NCI-H1436 treated with DMSO at 0.1 percent for 48 hours (cell line): ENCODE data around the gene CTNNA1.
"Not testable (repeated sequence)": the region's sequence is repeated elsewhere in the genome, so short reads cannot be mapped to it uniquely, and the experiment has no call there.

Source experiments
- DNase-seq: peaks from one replicate; lab custom pipeline; 2025; lab: John Stamatoyannopoulos, UW

Gene CTNNA1

GRCh38 chr5:138900281-138900965, 147.2 kb downstream of the CTNNA1 start:
- no peak for DNase-seq

GRCh38 chr5:138901716-138902115, 148.5 kb downstream of the CTNNA1 start:
- DNase-seq: no peak

GRCh38 chr5:138903130-138903775, 150.0 kb downstream of the CTNNA1 start:
- DNase-seq: no peak

- DNase-seq: no peak
These were observed 152.3 kb downstream of the CTNNA1 start for GRCh38 chr5:138905541-138905940.

GRCh38 chr5:138909734-138910133, 156.5 kb downstream of the CTNNA1 start:
- DNase-seq: no peak

GRCh38 chr5:138910546-138911185, 157.4 kb downstream of the CTNNA1 start:
- no peak for DNase-seq

GRCh38 chr5:138911441-138911840, 158.2 kb downstream of the CTNNA1 start:
- no peak for DNase-seq

- no peak for DNase-seq
These were observed 158.9 kb downstream of the CTNNA1 start for GRCh38 chr5:138912093-138912492.

GRCh38 chr5:138913773-138914172, 160.5 kb downstream of the CTNNA1 start:
- DNase-seq: no peak

GRCh38 chr5:138914338-138914737, 161.1 kb downstream of the CTNNA1 start:
- no peak for DNase-seq

GRCh38 chr5:138918686-138919085, 165.5 kb downstream of the CTNNA1 start:
- DNase-seq: no peak

- DNase-seq: no peak
These were observed 167.0 kb downstream of the CTNNA1 start for GRCh38 chr5:138920181-138920580.

- not testable (repeated sequence) for DNase-seq
These were observed 168.1 kb downstream of the CTNNA1 start for GRCh38 chr5:138921362-138921761.

GRCh38 chr5:138922494-138922893, 169.3 kb downstream of the CTNNA1 start:
- no peak for DNase-seq

GRCh38 chr5:138925090-138925635, 171.9 kb downstream of the CTNNA1 start:
- DNase-seq: no peak

- no peak for DNase-seq
These were observed 173.0 kb downstream of the CTNNA1 start for GRCh38 chr5:138926257-138926656.

- no peak for DNase-seq
These were observed 173.6 kb downstream of the CTNNA1 start for GRCh38 chr5:138926688-138927448.

GRCh38 chr5:138927544-138927943, 174.3 kb downstream of the CTNNA1 start:
- no peak for DNase-seq

- DNase-seq: no peak
These were observed 174.8 kb downstream of the CTNNA1 start for GRCh38 chr5:138927979-138928378.

- no peak for DNase-seq
These were observed 176.3 kb downstream of the CTNNA1 start for GRCh38 chr5:138929571-138929955.

GRCh38 chr5:138930371-138931097, 177.3 kb downstream of the CTNNA1 start:
- no peak for DNase-seq
